Measurements from ENCODE around the gene ITIH4. TPM values are rescaled to one million over a fixed set of nuclear protein-coding genes. Genes with fewer than 3 reads are reported as not detected.
"Not testable (repeated sequence)": the region's sequence is repeated elsewhere in the genome, so short reads cannot be mapped to it uniquely, and the experiment has no call there.

The ITIH4 gene
- polyA plus RNA-seq, 3 donors: 5.1 to 14.7 (median 10.2) TPM

DNA sequence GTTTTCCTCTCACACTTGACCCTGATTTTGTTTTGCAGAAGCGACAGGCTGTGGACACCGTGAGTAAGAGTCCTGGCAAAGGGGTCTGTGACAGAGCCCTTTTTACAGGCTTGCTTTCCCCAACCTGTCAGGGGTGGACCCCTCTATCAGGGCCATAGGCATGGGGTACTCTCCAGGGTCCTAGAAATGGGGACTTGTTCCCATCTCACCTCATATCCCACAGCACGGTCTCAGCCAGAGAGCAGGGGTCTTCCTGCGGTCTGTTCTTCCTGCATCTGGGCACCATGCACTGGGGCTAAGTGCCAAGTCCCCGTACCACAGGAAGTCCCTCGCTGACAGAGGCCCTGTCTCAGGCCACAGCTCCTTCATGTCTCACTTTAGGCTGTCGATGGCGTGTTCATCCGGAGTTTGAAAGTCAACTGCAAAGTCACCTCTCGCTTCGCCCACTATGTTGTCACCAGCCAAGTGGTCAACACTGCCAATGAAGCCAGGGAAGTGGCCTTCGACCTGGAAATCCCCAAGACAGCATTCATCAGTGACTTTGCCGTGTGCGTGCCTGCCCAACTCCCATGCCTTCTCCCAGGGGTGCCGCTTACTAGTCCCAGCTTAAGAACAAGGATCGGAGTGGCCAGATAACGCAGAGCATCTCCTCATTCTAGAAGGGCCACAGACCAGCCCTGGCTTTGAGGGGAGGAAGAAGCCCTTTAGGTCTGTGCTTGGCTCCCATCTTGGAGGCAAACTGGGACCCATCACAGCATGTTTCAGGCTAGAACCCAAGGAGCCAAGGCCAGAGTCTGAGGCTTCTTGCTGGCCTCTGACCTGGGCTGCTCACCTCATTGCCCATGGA is 52.3 kb downstream of the ITIH4 start:
- no peak for DNase-seq (ENCODE audit: extremely low read depth in 1 of 11, low read depth in 9 of 11, low spot score in 4 of 11)

DNA sequence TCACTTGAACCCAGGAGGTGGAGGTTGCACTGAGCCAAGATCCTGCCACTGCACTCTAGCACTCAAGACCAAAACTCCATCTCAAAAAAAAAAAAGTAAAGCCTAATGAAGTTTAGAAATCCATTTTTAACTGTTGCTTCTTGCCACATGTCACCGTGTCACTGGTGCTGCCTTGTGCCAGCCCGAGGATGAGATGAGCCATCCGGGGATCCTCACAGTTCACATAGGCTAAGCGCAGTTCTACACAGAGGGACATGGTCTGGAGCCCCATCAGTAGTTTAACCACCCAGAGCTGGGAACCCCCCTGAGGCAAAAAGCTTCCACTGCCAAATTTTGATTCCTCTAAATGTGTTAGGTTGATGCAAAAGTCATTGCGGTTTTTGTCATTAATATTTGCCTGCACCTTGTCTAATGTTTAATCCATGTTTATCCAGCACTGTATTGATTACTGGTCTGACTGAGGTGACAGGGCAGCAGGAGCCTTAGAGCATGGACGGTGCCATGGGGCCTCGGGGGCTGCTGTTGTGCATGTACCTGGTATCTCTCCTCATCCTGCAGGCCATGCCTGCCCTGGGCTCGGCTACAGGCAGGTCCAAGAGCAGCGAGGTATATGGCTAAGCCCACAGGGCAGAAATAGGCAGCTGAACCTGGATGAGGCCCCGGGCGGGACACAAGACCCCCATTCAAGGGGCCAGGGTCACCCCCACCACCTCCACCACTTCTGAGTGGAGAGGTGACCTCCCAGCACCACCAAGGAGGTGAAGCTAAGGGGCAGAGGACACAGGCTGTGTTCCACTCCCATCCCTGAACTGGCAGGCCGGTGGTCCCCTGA is 53.1 kb downstream of the ITIH4 start, which contains the start of gene ITIH1:
ITIH1 (plus strand) TSS at position 473 of the 832 bp plus-strand sequence; CDS start at position 490, 17 bp downstream.
- no peak for DNase-seq (ENCODE audit: extremely low read depth in 1 of 11, low read depth in 9 of 11, low spot score in 4 of 11)

DNA sequence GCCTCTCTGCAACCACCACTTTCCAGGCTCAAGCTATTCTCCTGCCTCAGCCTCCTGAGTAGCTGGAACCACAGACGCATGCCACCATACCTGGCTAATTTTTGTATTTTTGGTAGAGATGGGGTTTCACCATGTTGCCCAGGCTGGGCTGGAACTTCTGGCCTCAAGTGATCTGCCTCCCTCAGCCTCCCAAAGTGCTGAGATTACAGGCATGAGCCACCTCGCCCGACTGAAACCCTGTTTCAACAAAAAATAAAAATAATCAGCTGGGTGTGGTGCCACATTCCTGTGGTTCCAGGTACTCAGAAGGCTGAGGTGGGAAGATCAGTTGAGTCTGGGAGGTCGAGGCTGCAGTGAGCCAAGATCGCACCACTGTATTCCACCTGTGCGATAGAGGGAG is 54.0 kb downstream of the ITIH4 start:
- DNase-seq (ENCODE audit: extremely low read depth in 1 of 11, low read depth in 9 of 11, low spot score in 4 of 11): not testable (repeated sequence)

DNA sequence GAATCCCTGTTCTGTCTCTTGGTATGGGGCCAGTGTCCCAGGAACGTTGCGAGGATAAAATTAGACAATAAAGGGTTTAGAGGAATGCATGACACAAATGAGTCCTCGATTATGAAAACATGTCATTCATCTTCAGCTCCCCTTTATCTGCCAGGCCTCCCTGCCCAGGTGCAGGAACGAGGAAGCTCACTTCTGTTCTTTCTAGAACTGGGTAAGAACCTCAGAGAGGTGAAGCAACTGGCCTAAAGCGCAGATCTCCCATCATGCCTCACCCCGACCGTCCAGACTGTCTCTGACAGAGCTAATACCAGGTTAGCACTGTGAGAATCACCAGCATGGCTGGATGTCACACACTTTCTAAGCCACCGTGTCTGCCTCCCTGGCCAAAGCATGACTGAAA is 54.6 kb downstream of the ITIH4 start:
- DNase-seq (ENCODE audit: extremely low read depth in 1 of 11, low read depth in 9 of 11, low spot score in 4 of 11): no peak

DNA sequence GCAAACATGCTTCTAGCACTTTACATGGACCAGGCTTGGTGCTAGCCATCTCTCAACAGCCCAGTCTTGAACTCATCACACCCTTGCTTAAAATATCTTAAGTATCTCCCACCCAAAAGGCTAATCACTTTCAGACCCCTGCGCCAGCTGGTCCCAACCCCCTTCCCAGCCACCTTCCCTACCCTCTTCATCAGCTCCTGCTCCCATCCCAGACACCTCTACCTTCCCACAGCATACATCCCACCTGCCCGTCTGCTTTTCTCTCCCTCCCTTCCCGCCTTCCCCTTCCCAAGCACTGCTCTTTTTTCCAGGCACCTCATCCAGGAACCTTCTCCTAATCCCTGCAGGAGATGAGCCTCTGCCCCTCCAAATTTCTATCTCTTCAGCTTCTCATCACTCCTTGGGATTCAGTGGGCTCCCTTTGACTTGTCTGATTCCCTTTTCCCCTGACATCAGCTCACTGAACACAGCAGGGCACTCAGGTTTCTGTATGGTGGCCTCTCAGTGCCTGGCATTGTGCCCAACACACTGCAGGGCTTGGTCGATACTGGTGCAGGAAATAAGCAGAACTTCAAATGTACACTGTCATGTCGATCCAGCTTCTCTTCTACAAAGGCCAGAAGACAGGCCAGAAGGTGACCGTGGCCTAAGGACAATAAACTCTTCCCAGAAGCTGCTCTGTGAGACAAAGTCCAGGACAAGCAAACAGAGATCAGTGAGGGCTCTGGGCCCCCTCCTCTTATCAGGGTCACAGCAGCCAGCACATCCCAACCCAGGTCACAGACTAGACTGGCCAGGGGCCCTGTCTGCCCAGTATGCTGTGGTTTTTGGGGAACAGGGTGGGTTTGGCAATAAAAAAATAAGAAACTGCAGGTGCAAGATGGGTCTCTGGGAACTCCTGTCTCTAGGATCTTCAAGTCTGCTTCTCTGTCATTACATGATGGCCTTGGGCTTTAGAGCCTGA is 55.3 kb downstream of the ITIH4 start:
- no peak for DNase-seq (ENCODE audit: extremely low read depth in 1 of 11, low read depth in 9 of 11, low spot score in 4 of 11)

DNA sequence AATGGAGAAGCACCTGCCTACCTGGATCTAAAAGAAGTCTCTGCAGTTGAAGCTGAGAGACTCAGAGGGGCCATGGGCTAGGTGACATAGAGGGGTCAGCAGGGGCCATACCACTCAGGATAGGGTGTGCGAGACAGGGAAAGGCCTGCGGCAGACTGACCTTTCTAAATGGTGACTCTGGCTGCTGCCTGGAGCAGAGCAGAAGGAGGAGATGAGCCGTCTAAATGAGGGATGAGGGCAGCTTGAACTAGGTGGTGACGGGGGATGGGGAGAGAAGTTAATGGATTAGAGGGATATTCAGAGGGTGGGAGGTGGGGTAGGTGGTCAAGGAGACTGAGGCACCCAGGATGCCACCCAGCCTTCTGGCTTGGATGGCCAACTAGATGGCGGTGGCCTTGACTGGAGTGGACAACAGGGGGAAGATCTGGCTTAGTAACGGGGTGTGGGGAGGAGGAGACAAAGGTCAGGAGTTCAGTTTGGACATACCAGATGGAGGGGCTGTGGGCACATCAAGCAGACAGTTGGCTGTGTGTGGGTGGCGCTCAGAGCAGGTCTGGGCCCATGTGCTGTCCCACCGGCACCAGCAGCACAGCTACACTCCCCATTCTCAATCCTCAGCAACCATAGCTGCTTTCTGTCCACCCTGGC is 56.3 kb downstream of the ITIH4 start:
- no peak for DNase-seq (ENCODE audit: extremely low read depth in 1 of 11, low read depth in 9 of 11, low spot score in 4 of 11)

DNA sequence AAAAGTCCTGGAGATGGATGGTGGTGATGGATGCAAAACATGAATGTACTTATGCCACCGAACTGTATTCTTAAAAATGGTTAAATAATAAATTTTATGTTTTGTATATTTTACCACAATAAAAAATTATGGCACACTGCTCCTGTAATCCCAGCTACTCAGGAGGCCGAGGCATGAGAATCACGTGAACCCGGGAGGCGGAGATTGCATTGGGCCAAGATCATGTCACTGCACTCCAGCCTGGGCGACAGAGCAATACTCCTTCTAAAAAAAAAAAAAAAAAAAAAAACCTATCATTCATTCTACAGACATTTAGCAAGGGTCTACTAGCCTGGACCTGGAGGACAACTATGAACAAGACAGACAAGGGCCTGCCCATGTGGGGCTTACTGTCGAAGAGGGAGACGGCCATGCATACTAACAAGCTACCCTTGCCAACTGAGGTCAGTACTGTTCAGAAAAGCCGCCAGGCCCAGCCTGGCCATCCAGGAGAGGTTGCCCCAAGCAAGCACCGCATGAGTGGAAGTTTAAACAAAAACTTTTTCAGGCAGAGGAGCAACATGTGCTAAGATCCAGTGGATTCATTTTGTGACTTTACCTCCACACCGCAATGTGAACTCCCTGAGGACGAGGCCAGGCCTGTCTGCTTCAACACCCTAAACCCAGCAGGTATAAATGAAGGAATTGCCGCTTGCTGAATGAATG is 57.0 kb downstream of the ITIH4 start:
- DNase-seq (ENCODE audit: extremely low read depth in 1 of 11, low read depth in 9 of 11, low spot score in 4 of 11): no peak

DNA sequence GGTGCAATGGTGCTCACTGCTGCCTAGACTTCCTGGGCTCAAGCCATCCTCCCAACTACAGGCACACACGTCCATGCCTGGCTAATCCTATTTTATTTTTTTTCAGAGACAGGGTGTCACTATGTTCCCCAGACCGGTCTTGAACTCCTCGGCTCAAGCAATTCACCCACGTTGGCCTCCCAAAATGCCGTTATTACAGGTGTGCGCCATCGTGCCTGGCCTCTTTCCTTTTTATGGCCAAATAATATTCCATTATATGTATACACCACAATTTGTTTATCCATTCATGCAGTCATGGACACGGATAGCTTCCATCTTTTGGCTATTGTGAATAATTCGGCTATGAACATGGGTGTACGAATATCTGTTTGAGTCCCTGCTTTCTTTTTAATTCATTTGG is 58.8 kb downstream of the ITIH4 start:
- DNase-seq (ENCODE audit: extremely low read depth in 1 of 11, low read depth in 9 of 11, low spot score in 4 of 11): no peak

DNA sequence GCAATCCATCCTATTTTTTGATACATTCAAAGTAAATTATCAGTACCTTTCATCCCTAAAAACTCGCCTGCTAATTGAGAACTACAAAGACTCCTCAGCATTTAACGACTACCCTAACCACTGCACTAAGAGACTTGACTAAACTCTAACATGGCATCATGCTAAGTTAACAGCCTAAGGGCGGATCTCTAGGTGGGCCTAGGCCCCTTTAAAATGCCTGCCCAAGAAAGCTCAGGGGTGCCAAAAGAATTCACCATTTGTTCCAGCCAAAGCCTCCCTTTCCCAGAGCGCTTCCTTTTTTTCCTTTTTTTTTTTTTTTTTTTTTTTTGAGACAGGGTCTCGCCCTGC is 59.2 kb downstream of the ITIH4 start:
- DNase-seq (ENCODE audit: extremely low read depth in 1 of 11, low read depth in 9 of 11, low spot score in 4 of 11): no peak

DNA sequence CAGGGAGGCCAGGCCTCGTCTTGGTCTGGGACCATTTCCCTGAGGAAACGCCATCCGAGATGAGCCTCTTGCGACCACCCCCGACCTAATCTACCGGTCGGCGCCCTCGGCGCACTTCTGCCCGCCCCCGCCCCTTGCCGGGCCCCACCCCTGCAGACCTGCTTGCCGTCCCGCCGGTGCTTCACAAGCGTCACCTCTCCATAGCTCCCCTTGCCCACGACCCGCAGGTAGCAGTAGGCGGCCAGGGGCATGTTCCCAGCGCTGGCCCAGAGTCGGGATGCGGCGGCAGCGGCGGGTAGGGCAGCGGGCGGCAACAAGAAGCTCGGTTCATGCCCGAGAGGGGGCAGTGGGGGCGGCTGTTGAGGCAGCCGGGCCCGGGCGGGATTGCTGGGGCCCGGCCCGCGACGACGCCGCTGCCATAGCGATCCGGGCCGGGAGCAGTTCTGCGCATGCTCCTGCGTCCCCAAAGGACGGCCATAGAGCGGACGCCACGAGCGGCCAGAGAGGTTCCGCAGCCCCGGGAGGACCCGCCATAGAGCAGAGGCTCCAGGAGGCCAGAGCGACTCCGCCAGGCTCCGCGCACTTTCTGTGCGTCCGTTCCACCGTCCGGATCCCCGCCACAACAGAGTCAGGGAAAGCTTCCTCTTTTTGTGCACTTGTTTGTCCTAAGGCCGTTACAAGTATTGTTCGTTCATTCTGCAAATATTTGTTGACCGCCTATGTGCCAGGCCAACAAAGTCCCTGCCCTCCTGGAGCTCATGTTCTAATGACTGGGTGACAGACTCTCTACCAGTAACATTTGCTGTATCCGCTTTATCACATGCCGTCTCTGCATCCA is 59.8 kb downstream of the ITIH4 start, which contains the start of gene NEK4:
NEK4 (minus strand) TSS at position 445 of the 838 bp plus-strand sequence; CDS start at position 251, 194 bp downstream.
- DNase-seq (ENCODE audit: extremely low read depth in 1 of 11, low read depth in 9 of 11, low spot score in 4 of 11): peak; percentile 71 to 92 (median 87)

DNA sequence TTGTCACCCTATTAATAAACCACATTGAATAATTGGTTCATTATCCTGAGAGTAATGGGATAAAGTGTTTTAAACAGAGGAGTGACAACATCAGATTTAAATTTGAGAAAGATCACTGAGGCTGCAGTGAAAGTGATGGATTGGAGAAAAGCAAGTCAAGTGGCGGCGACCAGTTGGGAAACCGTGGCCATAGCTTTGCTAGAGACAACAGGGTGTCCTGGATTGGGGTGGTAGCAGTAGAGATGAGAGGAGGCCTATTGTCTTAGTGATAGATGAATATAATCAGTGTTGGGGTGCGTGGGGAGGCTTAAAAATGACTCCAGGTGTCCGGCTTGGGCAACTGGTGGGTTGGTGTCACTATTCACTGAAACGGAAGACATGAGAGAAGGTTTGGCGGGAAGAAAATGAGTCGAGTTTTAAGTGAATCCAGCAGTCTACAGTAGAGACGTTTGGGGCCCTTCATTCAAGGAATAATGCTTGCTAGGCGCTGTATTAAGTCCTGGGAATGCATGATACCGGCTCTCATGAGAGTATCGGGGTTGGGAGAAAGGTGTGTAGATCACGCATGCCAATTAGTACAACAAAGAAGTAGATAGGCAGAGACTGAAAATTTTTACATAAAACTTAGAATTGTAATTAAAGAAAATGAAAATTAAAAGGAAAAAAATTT is 60.6 kb downstream of the ITIH4 start:
- DNase-seq (ENCODE audit: extremely low read depth in 1 of 11, low read depth in 9 of 11, low spot score in 4 of 11): peak in 3 of 11 donors; percentile 0 to 6 (median 3)

DNA sequence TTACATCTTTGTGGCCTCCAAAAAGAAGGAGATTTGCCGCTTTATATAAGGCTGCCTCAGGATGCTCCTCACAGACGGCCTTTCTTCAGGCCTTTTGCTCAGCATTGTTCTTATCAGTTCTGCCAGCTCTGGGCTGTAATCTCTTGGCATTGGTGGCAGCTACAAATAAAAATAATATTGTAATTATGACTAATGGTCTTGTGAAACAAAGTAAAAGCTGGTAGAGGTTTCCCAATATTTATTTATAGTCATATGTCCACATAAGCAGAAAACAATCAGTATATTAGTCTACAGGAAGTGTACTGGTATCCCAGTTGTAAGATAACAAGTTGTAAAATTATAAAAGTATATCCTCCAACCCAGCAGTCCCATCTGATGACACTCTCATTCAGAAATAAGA is 67.0 kb downstream of the ITIH4 start:
- DNase-seq (ENCODE audit: extremely low read depth in 1 of 11, low read depth in 9 of 11, low spot score in 4 of 11): no peak

Other genes starting within 250 kb of the ITIH4 start
- 10 to 100 TPM; 56.3 to 65.6 (median 64.0) TPM for gene PBRM1, start 144.8 kb downstream of the ITIH4 start, polyA plus RNA-seq (ENCODE audit: insufficient read length in 3 of 3)
- gene GNL3, start 144.6 kb downstream of the ITIH4 start, polyA plus RNA-seq (ENCODE audit: insufficient read length in 3 of 3): 100 to 1,000 TPM in 2 of 3 donors, 10 to 100 TPM in 1; 92.5 to 109 (median 105) TPM
- 100 to 1,000 TPM; 123 to 142 (median 127) TPM for gene GLT8D1, start 124.9 kb downstream of the ITIH4 start, polyA plus RNA-seq (ENCODE audit: insufficient read length in 3 of 3)
- gene SPCS1, start 124.6 kb downstream of the ITIH4 start, polyA plus RNA-seq (ENCODE audit: insufficient read length in 3 of 3): 100 to 1,000 TPM; 148 to 176 (median 164) TPM
- 10 to 100 TPM; 29.0 to 31.2 (median 29.2) TPM for gene NEK4, start 59.7 kb downstream of the ITIH4 start, polyA plus RNA-seq (ENCODE audit: insufficient read length in 3 of 3)
- gene ITIH1, start 53.1 kb downstream of the ITIH4 start, polyA plus RNA-seq (ENCODE audit: insufficient read length in 3 of 3): under 1 TPM in 1 of 3 donors, not detected in 2; 0.28 TPM
- 1 to 10 TPM; 5.8 to 8.0 (median 7.2) TPM for gene ITIH3, start 35.9 kb downstream of the ITIH4 start, polyA plus RNA-seq (ENCODE audit: insufficient read length in 3 of 3)
- gene MUSTN1, start 4.3 kb upstream of the ITIH4 start, polyA plus RNA-seq (ENCODE audit: insufficient read length in 3 of 3): 1 to 10 TPM in 1 of 3 donors, under 1 TPM in 2; 0.27 to 1.8 (median 0.79) TPM
- 10 to 100 TPM; 14.6 to 17.0 (median 15.9) TPM for gene STIMATE, start 66.9 kb upstream of the ITIH4 start, polyA plus RNA-seq (ENCODE audit: insufficient read length in 3 of 3)
- gene SFMBT1, start 215.4 kb upstream of the ITIH4 start, polyA plus RNA-seq (ENCODE audit: insufficient read length in 3 of 3): 10 to 100 TPM in 1 of 3 donors, 1 to 10 TPM in 2; 9.2 to 12.2 (median 9.5) TPM